ENCODE measurements around the gene MEIOB. TPM values are rescaled to one million over a fixed set of nuclear protein-coding genes. Genes with fewer than 3 reads are reported as not detected.

Gene MEIOB
- total and polyA plus RNA-seq, 10 donors = not detected

DNA sequence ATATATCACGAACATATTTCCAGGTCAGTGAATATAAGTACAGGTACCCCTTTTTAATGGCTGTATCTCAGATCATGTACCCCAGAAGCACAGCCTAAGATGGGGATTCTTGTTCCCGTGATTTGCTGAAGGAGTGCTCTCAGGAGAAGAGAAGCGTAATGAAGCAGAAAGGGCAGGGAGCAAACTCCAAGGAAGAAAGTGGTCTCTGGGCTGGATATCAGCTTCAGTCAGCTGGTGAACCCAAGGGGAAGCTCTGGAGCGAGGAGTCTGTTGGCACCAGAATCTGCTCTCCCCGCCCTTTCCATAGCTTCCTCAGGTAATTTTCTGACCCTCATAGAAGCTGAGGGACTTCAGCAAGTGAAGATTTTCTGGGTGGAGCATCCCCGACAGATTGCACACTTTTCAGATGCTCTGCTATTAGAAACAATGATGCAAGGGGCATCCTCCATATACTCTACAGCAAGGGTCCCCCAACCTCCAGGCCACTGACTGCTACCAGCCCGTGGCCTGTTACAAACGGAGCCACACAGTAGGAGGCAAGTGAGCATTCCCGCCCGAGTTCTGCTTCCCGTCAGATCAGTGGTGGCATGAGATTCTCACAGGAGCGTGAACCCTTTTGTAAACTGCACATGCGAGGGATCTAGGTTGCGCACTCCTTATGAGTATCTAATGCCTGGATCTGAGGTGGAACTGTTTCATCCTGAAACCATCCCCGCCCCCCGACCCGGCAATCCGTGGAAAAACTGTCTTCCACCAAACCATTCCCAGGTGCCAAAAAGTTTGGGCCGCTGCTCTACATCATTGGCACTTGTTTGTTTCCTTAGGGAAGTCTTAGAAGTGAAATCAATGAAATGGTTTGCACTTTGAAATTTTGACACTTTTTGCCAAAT, 40.5 kb downstream of the MEIOB start:
- TF ChIP-seq POLR2AphosphoS5 (IDR thresholded peaks at IDR 0.05) (no peak), POLR2A (IDR thresholded peaks at IDR 0.05) (no peak)
- no peak overlapping the region for H3K27ac ChIP-seq
- peaks cover 0 to 23% (median 7%) of the 10 kb centered on the region in 6 donors for H3K36me3 ChIP-seq
- H3K4me1 ChIP-seq = peaks cover 21 to 34% (median 32%) of the 10 kb centered on the region in 6 donors
- no peak overlapping the region for H3K4me3 ChIP-seq
- 86 to 94% (median 88%) methylated on average over 16 to 19 of the region's 19 CpGs for WGBS, 5 donors
- intact Hi-C loops (cut with DNase I; ENCODE audit: low total_unique reads) = no loop called here
- H3K27me3 ChIP-seq (replicated peaks in 1 of 7) = no peaks in the 10 kb centered on the region
- DNase-seq = peak; percentile 38
- H3K9me3 ChIP-seq = no peaks in the 10 kb centered on the region

DNA sequence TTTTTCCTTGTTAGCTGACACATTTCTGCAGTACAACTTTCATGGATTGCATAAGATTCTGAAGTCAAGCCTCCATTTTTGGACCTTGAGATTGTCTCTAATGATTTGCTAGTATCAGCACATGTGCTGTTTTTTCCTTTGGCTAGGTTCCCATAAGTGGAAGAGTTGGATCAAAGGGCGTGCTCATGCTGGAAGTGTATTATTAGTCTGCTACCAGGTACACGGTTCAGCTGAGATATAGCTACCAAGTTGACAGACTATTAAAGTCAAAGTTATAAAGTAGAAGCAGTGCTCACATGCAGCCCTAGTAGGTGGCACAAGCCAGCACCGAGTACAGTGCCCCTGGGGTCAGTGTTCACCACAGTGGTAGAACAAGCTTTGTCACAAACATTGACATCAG, 41.8 kb downstream of the MEIOB start:
- 71 to 90% (median 86%) methylated on average over 3 of the region's 3 CpGs for WGBS, 5 donors
- H3K36me3 ChIP-seq = peaks cover 0 to 23% (median 7%) of the 10 kb centered on the region in 6 donors
- H3K27me3 ChIP-seq (replicated peaks in 1 of 7) = no peaks in the 10 kb centered on the region

DNA sequence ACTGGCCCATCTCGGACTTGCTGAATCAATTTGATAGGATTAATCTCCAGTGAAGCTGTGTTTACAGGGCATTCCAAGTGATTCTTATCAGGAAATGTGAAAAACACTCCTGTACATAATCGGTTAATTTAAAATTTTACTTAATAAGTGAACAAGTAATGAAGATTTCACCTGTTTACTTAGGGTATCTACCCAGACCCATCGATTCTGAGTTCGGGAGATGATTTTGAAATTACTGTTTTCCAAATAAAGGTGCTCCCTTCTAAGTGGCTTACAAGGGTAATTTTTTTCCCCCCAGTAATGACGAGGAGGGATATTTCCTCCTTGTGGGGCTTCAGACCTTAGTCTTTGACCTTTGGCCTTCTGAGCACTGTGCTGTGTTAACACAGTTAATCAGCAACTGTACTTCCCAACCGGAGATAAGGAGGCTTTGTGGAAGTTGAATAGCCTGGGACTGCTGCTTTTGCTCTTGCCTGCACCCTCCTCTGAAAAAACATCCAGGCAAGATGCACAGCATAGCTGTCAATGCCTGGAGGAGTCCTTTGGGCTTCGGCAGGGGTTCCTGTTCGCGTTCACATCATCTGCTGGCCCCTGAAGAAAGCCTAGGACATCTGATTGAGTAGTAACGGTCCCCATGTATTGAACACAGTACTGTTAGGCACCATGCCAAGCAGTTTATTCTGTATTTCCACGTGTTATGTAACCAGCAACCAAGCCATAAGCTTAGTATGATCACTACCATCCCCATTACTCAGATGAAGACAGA, 43.1 kb downstream of the MEIOB start:
- peaks cover 0 to 23% (median 7%) of the 10 kb centered on the region in 6 donors for H3K36me3 ChIP-seq
- intact Hi-C loops (cut with DNase I; ENCODE audit: low total_unique reads) = no loop called here
- H3K4me3 ChIP-seq = peak overlapping the region in 1 of 8 donors; percentile 99
- DNase-seq = no peak
- H3K4me1 ChIP-seq = peaks cover 31 to 56% (median 52%) of the 10 kb centered on the region in 6 donors
- H3K9me3 ChIP-seq = no peaks in the 10 kb centered on the region
- no peaks in the 10 kb centered on the region for H3K27me3 ChIP-seq (replicated peaks in 1 of 7)
- H3K27ac ChIP-seq = no peak overlapping the region
- TF ChIP-seq, protein P1, sequence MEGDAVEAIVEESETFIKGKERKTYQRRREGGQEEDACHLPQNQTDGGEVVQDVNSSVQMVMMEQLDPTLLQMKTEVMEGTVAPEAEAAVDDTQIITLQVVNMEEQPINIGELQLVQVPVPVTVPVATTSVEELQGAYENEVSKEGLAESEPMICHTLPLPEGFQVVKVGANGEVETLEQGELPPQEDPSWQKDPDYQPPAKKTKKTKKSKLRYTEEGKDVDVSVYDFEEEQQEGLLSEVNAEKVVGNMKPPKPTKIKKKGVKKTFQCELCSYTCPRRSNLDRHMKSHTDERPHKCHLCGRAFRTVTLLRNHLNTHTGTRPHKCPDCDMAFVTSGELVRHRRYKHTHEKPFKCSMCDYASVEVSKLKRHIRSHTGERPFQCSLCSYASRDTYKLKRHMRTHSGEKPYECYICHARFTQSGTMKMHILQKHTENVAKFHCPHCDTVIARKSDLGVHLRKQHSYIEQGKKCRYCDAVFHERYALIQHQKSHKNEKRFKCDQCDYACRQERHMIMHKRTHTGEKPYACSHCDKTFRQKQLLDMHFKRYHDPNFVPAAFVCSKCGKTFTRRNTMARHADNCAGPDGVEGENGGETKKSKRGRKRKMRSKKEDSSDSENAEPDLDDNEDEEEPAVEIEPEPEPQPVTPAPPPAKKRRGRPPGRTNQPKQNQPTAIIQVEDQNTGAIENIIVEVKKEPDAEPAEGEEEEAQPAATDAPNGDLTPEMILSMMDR (IDR thresholded peaks at IDR 0.05 in 8 of 11, conservative IDR thresholded peaks at IDR 0.05 in 3 of 11) = no peak
- no peak for TF ChIP-seq POLR2A (IDR thresholded peaks at IDR 0.05)
- no peak for TF ChIP-seq POLR2AphosphoS5 (IDR thresholded peaks at IDR 0.05)
- 75 to 85% (median 81%) methylated on average over 11 of the region's 11 CpGs for WGBS, 5 donors

More for the DNA sequence above, 41.8 kb downstream of the MEIOB start:
- Histone ChIP-seq H3K27ac (no peak overlapping the region), H3K9me3 (no peaks in the 10 kb centered on the region), H3K4me1 (peaks cover 27 to 43% (median 39%) of the 10 kb centered on the region in 6 donors), H3K4me3 (no peak overlapping the region)
- intact Hi-C loops (cut with DNase I; ENCODE audit: low total_unique reads) = no loop called here
- DNase-seq = no peak
- TF ChIP-seq POLR2AphosphoS5 (IDR thresholded peaks at IDR 0.05) = no peak
- no peak for TF ChIP-seq POLR2A (IDR thresholded peaks at IDR 0.05)
- TF ChIP-seq, protein P1 (IDR thresholded peaks at IDR 0.05 in 8 of 11, conservative IDR thresholded peaks at IDR 0.05 in 3 of 11) = no peak

DNA sequence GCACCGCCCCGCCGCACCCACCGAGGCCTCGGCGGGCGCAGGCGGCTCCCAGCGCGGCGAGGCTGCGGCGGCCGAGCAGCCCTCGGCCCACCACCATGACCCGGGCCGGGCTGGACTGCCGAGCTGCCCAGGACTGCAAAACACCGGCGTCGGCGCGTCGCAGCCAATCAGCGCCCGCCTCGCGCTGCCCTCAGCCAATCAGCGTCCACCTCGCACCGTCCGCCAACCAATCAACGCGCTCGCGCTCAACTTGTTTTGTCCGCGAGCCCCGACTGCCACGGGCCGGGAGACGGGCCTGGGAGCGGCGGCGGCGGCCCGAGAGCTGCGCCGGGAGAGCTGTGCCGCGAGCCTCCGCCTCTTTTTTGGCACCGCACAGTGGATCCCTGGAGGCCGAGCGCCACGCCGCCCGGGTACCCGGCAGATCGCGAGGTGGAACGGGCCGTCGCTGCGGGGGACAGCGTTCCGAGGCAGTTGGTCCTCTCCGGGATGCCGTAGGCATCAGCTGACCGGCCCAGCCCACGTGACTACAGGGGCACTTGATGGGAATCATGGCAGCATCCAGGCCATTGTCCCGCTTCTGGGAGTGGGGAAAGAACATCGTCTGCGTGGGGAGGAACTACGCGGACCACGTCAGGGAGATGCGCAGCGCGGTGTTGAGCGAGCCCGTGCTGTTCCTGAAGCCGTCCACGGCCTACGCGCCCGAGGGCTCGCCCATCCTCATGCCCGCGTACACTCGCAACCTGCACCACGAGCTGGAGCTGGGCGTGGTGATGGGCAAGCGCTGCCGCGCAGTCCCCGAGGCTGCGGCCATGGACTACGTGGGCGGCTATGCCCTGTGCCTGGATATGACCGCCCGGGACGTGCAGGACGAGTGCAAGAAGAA, 45.0 kb downstream of the MEIOB start, which contains the start of the genes FAHD1 and HAGH:
TSS of gene FAHD1 (plus strand) at position 516 of the 883 bp plus-strand sequence. CDS start at position 549, 33 bp downstream.
TSS of gene HAGH (minus strand) at position 135 of the 883 bp plus-strand sequence. CDS start at position 97, 38 bp downstream.
- TF ChIP-seq POLR2A (IDR thresholded peaks at IDR 0.05) = no peak
- TF ChIP-seq POLR2AphosphoS5 (IDR thresholded peaks at IDR 0.05) = peak; percentile 82 to 89 (median 88)
- TF ChIP-seq, protein P1 (IDR thresholded peaks at IDR 0.05 in 8 of 11, conservative IDR thresholded peaks at IDR 0.05 in 3 of 11) = peak in 1 of 11 experiments; percentile 32
- no peaks in the 10 kb centered on the region for H3K27me3 ChIP-seq (replicated peaks in 1 of 7)
- H3K4me1 ChIP-seq = peaks cover 31 to 74% (median 56%) of the 10 kb centered on the region in 6 donors

More for the DNA sequence above, 45.0 kb downstream of the MEIOB start, which contains the start of the genes FAHD1 and HAGH:
- peak within 1 kb of the TSS; percentile 74 to 96 (median 91) for H3K27ac ChIP-seq
- peak; percentile 97 for DNase-seq
- 0 to 1% (median 0%) methylated on average over 33 to 104 of the region's 104 CpGs for WGBS, 5 donors
- peak within 1 kb of the TSS; percentile 78 to 99 (median 94) for H3K4me3 ChIP-seq
- no peaks in the 10 kb centered on the region for H3K9me3 ChIP-seq
- peaks cover 0 to 35% (median 16%) of the 10 kb centered on the region in 6 donors for H3K36me3 ChIP-seq
- intact Hi-C loops (cut with DNase I; ENCODE audit: low total_unique reads) = no loop called here
